Ishikawa (cell line): ENCODE measurements around the gene HOXA3.

ENCODE experiments used
- CEBPB ChIP-seq: IDR thresholded peaks from 2 replicates; pipeline ENCODE4 v1.6.1; 2012
- EGR1 ChIP-seq: IDR thresholded peaks from 2 replicates; pipeline ENCODE4 v1.6.1; 2012
- EP300 ChIP-seq: IDR thresholded peaks from 2 replicates; pipeline ENCODE4 v1.6.1; 2012; ENCODE audit warnings: borderline replicate concordance
- TAF1 ChIP-seq: IDR thresholded peaks from 2 replicates; pipeline ENCODE4 v1.6.1; 2012; ENCODE audit warnings: low read depth, mild to moderate bottlenecking
- TF ChIP-seq, protein P1 (sequence below): IDR thresholded peaks from 2 replicates; pipeline ENCODE4 v1.6.1; 2012

DNA sequence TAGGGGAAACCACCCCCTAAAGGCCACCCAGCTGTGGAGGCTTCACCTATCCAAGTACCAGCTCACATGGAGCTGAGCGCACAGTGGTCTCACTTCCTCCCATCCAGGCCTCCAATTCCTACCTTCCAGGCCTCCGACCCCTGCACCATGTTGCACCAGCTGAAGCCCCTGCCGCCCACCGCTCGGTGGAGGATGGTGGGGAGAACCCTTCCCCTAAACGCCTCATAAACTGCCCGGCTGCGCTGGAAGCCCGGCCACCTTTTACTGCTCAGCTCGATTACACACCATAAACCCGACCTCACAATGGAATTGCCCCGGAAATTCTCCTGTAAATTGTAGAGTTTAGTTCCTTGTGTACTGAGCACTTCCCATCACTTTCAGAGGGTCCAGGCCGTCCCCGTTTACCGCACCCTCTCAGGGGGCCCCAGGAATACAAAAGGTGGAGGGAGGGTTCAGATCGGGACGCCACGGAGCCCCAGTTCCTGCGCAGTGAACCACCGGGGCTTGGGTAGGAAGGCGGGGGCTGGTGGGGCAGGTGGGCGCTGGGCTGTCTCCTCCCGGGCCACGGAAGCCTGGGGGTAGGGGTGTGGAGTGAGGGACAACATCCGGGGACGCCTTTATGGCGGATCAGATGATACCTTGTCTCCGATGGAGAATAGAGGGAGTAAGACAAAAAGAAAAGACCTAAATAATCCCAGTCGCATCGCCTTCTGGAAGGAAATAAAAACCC lies 5.5 kb upstream of the HOXA3 start:
- no peak for TF ChIP-seq CEBPB
- no peak for TF ChIP-seq EGR1
- TF ChIP-seq EP300, result no peak
- no peak for TF ChIP-seq TAF1
- TF ChIP-seq, protein P1, sequence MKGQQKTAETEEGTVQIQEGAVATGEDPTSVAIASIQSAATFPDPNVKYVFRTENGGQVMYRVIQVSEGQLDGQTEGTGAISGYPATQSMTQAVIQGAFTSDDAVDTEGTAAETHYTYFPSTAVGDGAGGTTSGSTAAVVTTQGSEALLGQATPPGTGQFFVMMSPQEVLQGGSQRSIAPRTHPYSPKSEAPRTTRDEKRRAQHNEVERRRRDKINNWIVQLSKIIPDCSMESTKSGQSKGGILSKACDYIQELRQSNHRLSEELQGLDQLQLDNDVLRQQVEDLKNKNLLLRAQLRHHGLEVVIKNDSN, result no peak
